HepG2 (cell line): Measurements from ENCODE around the gene ABCB11. TPM values are rescaled to one million over a fixed set of nuclear protein-coding genes. Genes with fewer than 3 reads are reported as not detected.

Experiments
- CENPT ChIP-seq: sonication (generic); formaldehyde crosslinking; IDR thresholded peaks from 2 replicates; pipeline ENCODE4 v1.8.0; 2022; ENCODE audit warnings: low read depth, mild to moderate bottlenecking, moderate library complexity, missing genetic modification reagents
- CHD4 ChIP-seq: fragments of 200-600 bp; sonication (generic); IDR thresholded peaks from 2 replicates; pipeline ENCODE4 v1.7.0; 2017; ENCODE audit warnings: mild to moderate bottlenecking, low read length, borderline replicate concordance
- ZNF567 ChIP-seq: sonication (generic); formaldehyde crosslinking; IDR thresholded peaks from 2 replicates; pipeline ENCODE4 v1.8.1; 2023; ENCODE audit warnings: mild to moderate bottlenecking, missing genetic modification reagents, borderline replicate concordance
- polyA plus RNA-seq, 8 experiments: library from polyadenylated mRNA; depleted of rRNA in 3 of 8; stranded (reverse) in 7 of 8; unstranded in 1 of 8; fragments of >200 nt; fragmentation: Illumina TruSeq in 4 of 8; extraction: Trizol in 4 of 8; gene quantifications; 2 replicates each; pipeline versions ENCODE4 v1.2.1 to v1.2.3, GENCODE V29; 2011 to 2016; ENCODE audit warnings: low read depth in 4 of 8, missing spikeins in 1 of 8, mixed read lengths in 1 of 8; ENCODE audit not compliant: insufficient read depth in 1 of 8
- total RNA-seq, 5 experiments: library from RNA; depleted of rRNA; stranded (reverse); fragments of >200 nt; fragmentation: Illumina TruSeq; extraction: Trizol; gene quantifications; 2 replicates each; pipeline ENCODE4 v1.2.3, GENCODE V29; 2016; ENCODE audit warnings: low read depth in 1 of 5
- TF ChIP-seq, protein P1 (sequence below): sonication (generic); formaldehyde crosslinking; IDR thresholded peaks from 2 replicates; pipeline ENCODE4 v1.4.0; 2020; ENCODE audit warnings: missing genetic modification reagents, borderline replicate concordance
- TF ChIP-seq, protein P2 (sequence below): sonication (generic); formaldehyde crosslinking; IDR thresholded peaks from 2 replicates; pipeline ENCODE4 v1.4.0; 2020; ENCODE audit warnings: mild to moderate bottlenecking, missing genetic modification reagents

The ABCB11 gene
- total and polyA plus RNA-seq, 2 of the 13 experiments (the other 11 are each of a cell fraction or from before 2014, with no cell fraction given): not detected

DNA sequence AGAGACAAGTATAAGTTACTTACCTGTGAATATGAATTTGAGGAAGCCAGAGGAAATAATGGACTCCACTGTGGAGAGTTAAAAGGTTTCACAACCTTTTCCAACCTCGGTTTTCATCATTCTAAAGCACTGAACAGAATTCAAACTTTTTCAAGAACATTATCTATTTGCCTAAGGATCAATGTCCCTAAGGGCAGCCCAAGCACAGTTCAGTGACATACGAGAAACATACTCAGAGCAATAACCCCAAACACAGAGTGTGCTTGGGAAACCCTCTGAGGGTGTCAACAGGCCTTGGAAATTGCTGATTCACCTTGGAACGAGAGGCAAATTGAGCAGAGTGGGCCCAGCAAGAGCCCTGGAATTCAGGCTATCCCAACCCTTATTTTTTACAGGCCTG, at the start of gene ABCB11 (continued):
- TF ChIP-seq ZNF567 (CRISPR knock-in tag) (no peak), CHD4 (no peak), CENPT (CRISPR knock-in tag) (no peak)
- TF ChIP-seq, protein P1, sequence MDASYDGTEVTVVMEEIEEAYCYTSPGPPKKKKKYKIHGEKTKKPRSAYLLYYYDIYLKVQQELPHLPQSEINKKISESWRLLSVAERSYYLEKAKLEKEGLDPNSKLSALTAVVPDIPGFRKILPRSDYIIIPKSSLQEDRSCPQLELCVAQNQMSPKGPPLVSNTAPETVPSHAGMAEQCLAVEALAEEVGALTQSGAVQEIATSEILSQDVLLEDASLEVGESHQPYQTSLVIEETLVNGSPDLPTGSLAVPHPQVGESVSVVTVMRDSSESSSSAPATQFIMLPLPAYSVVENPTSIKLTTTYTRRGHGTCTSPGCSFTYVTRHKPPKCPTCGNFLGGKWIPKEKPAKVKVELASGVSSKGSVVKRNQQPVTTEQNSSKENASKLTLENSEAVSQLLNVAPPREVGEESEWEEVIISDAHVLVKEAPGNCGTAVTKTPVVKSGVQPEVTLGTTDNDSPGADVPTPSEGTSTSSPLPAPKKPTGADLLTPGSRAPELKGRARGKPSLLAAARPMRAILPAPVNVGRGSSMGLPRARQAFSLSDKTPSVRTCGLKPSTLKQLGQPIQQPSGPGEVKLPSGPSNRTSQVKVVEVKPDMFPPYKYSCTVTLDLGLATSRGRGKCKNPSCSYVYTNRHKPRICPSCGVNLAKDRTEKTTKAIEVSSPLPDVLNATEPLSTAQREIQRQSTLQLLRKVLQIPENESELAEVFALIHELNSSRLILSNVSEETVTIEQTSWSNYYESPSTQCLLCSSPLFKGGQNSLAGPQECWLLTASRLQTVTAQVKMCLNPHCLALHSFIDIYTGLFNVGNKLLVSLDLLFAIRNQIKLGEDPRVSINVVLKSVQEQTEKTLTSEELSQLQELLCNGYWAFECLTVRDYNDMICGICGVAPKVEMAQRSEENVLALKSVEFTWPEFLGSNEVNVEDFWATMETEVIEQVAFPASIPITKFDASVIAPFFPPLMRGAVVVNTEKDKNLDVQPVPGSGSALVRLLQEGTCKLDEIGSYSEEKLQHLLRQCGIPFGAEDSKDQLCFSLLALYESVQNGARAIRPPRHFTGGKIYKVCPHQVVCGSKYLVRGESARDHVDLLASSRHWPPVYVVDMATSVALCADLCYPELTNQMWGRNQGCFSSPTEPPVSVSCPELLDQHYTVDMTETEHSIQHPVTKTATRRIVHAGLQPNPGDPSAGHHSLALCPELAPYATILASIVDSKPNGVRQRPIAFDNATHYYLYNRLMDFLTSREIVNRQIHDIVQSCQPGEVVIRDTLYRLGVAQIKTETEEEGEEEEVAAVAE (CRISPR knock-in tag): no peak
- TF ChIP-seq, protein P2, sequence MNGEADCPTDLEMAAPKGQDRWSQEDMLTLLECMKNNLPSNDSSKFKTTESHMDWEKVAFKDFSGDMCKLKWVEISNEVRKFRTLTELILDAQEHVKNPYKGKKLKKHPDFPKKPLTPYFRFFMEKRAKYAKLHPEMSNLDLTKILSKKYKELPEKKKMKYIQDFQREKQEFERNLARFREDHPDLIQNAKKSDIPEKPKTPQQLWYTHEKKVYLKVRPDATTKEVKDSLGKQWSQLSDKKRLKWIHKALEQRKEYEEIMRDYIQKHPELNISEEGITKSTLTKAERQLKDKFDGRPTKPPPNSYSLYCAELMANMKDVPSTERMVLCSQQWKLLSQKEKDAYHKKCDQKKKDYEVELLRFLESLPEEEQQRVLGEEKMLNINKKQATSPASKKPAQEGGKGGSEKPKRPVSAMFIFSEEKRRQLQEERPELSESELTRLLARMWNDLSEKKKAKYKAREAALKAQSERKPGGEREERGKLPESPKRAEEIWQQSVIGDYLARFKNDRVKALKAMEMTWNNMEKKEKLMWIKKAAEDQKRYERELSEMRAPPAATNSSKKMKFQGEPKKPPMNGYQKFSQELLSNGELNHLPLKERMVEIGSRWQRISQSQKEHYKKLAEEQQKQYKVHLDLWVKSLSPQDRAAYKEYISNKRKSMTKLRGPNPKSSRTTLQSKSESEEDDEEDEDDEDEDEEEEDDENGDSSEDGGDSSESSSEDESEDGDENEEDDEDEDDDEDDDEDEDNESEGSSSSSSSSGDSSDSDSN (CRISPR knock-in tag): no peak
